Calu3 (cell line): Measurements from ENCODE around the gene CCIN. TPM values are rescaled to one million over a fixed set of nuclear protein-coding genes. Genes with fewer than 3 reads are reported as not detected.

ENCODE experiments used
- BruUV-seq: library from RNA; stranded (reverse); fragments of 400-500 nt; replicated peaks from 2 replicates; lab custom pipeline; 2021; lab: Mats Ljungman, UMichigan
- CTCF ChIA-PET: fragments of 300-600 bp; sonication (Branson Sonifier 250); formaldehyde crosslinking; loops from one replicate; lab custom pipeline; 2022; ENCODE audit warnings: antibody characterized with exemption; lab: Charles Lee
- DNase-seq: peaks from one replicate; pipeline ENCODE4 v3.0.0; 2022
- H3K27ac Mint-ChIP-seq: one replicate; pipeline ENCODE4 v1.8.0; 2022; ENCODE audit warnings: mixed read lengths; ENCODE audit not compliant: unreplicated experiment
- H3K27me3 Mint-ChIP-seq: one replicate; pipeline ENCODE4 v1.8.0; 2022; ENCODE audit warnings: mixed read lengths; ENCODE audit not compliant: unreplicated experiment
- H3K36me3 Mint-ChIP-seq: one replicate; pipeline ENCODE4 v1.8.0; 2022; ENCODE audit warnings: mild to moderate bottlenecking, moderate library complexity, mixed read lengths; ENCODE audit not compliant: insufficient read depth, unreplicated experiment
- H3K4me1 Mint-ChIP-seq: one replicate; pipeline ENCODE4 v1.8.0; 2022; ENCODE audit warnings: mild to moderate bottlenecking, low read depth, mixed read lengths; ENCODE audit not compliant: unreplicated experiment
- H3K4me3 Mint-ChIP-seq: one replicate; pipeline ENCODE4 v1.8.0; 2022; ENCODE audit warnings: mild to moderate bottlenecking, low read depth, moderate library complexity, mixed read lengths; ENCODE audit not compliant: unreplicated experiment
- H3K9me3 Mint-ChIP-seq: one replicate; pipeline ENCODE4 v1.8.0; 2022; ENCODE audit warnings: low read depth, mixed read lengths; ENCODE audit not compliant: unreplicated experiment
- intact Hi-C: fragments of 100-400 bp; cut with micrococcal nuclease; formaldehyde crosslinking; loops from one replicate; pipeline ENCODE4 v1.10.0; 2022; ENCODE audit not compliant: unreplicated experiment
- total RNA-seq: library from RNA; stranded (reverse); gene quantifications from 2 replicates; pipeline ENCODE4 v1.2.3, GENCODE V29; 2022
- TF ChIP-seq, protein P1 (sequence below): fragments of 200-600 bp; IDR thresholded peaks from one replicate; pipeline ENCODE4 v1.8.0; 2022; ENCODE audit warnings: antibody characterized with exemption; ENCODE audit not compliant: unreplicated experiment

CCIN gene
- total RNA-seq, 1 experiment from 2014 or later, result not detected

DNA sequence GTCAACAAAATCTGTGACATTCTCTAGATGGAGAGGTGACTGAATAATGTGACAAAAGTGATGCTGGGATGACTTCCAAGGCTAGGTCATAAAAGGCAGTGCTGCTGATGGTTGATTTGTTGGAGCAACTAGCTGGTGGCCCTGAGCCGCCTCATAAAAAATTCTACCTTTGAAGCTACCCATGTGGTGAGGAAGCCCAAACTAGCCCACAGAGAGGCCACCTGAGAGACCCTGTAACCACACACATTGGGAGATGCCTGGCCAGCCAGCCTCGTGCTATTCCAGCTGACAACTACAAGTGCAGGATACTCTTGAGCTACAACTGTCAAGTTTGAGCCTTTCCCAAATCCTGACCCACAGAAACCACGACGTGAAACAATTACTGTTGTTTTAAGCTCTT, 44.2 kb downstream of the CCIN start:
- no peak overlapping the region for H3K4me3 Mint-ChIP-seq
- no peaks in the 10 kb centered on the region for H3K9me3 Mint-ChIP-seq
- no peak overlapping the region for H3K27ac Mint-ChIP-seq
- no peak for DNase-seq
- intact Hi-C loops, result no loop called here
- no TSS peak for BruUV-seq
- CTCF ChIA-PET, result no interaction called here
- H3K27me3 Mint-ChIP-seq, result no peaks in the 10 kb centered on the region
- no peaks in the 10 kb centered on the region for H3K4me1 Mint-ChIP-seq
- TF ChIP-seq, protein P1, sequence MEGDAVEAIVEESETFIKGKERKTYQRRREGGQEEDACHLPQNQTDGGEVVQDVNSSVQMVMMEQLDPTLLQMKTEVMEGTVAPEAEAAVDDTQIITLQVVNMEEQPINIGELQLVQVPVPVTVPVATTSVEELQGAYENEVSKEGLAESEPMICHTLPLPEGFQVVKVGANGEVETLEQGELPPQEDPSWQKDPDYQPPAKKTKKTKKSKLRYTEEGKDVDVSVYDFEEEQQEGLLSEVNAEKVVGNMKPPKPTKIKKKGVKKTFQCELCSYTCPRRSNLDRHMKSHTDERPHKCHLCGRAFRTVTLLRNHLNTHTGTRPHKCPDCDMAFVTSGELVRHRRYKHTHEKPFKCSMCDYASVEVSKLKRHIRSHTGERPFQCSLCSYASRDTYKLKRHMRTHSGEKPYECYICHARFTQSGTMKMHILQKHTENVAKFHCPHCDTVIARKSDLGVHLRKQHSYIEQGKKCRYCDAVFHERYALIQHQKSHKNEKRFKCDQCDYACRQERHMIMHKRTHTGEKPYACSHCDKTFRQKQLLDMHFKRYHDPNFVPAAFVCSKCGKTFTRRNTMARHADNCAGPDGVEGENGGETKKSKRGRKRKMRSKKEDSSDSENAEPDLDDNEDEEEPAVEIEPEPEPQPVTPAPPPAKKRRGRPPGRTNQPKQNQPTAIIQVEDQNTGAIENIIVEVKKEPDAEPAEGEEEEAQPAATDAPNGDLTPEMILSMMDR, result no peak
- H3K36me3 Mint-ChIP-seq, result peaks cover 29% of the 10 kb centered on the region

DNA sequence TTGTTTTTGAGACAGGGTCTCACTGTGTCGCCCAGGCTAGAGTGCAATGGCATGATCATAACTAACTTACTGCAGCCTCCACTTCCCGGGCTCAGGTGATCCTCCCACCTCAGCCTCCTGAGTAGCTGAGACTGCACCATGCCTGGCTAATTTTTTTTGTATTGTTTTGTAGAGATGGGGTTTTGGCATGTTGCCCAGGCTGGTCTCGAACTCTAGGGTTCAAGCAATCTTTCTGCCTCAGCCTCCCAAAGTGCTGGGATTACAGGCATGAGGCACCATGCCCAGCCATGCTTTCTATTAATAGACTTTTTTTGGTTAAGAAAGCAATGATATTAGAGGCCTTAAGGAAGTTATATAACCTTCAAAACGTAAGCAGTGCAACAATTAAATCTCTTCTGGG, 44.8 kb downstream of the CCIN start:
- intact Hi-C loops, result no loop called here
- no peak for DNase-seq
- CTCF ChIA-PET, result no interaction called here
- H3K4me1 Mint-ChIP-seq, result no peaks in the 10 kb centered on the region
- no peak overlapping the region for H3K4me3 Mint-ChIP-seq
- H3K27ac Mint-ChIP-seq, result no peak overlapping the region
- TF ChIP-seq, protein P1, result no peak
- H3K27me3 Mint-ChIP-seq, result no peaks in the 10 kb centered on the region
- no TSS peak for BruUV-seq
- peaks cover 35% of the 10 kb centered on the region for H3K36me3 Mint-ChIP-seq
- H3K9me3 Mint-ChIP-seq, result no peaks in the 10 kb centered on the region

DNA sequence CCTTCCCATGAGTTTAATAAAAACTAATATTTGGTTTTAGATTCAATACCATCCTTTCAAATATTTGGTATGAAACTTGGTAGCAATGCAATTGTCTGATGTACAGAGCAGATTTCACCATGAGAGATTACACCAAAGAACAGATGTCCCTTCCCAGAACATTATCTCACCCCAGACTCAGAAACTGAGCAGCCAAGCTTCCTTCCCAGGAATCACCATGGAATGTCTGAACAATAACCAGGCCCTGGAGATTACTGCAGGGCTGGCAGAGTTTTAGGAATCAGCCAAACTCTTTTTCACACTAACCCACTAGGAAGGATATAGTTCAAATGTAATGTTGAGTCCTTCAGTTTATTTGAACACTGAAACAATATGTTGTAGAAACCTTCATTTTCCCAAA, 45.4 kb downstream of the CCIN start:
- Mint-ChIP-seq H3K4me3 (no peak overlapping the region), H3K36me3 (peaks cover 40% of the 10 kb centered on the region), H3K27me3 (no peaks in the 10 kb centered on the region), H3K4me1 (no peaks in the 10 kb centered on the region), H3K9me3 (no peaks in the 10 kb centered on the region), H3K27ac (no peak overlapping the region)
- intact Hi-C loops, result no loop called here
- DNase-seq, result no peak
- TF ChIP-seq, protein P1, result no peak
- BruUV-seq, result no TSS peak
- CTCF ChIA-PET, result no interaction called here

DNA sequence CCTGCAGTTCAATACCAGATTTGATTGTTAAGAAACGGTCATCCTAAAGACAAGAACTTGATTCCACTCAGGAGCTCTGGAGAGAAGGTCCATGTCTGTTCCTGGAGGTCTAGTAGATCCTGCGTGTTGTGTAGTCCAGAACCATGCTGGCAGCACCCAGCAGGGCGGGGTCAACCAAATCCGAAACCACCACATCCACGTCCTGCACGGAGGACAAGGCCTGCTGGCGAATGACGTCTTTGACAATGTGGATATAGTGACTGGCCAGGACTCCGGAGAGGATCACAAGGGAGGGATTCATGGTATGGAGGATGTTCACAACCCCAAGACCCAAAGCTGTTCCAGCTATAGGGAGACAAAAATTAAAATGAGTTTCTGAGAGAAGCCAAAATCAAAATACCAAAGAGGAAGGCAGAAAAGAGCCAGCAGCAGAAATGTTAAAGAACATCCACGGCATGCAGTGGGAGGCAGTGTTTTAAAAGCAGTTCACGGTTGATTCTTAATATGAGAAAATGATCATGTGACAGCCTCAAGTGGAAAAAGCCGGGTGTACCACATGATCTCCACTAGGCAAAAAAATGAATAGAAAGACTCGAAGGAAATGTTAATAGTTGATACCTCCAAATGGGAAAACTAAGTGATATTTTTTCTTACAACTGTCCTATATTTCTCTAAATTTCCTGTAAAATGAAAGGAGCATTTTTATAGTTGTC, 48.2 kb downstream of the CCIN start:
- CTCF ChIA-PET, result no interaction called here
- DNase-seq, result no peak
- peaks cover 40% of the 10 kb centered on the region for H3K36me3 Mint-ChIP-seq

More for the DNA sequence above, 48.2 kb downstream of the CCIN start:
- Mint-ChIP-seq H3K9me3 (no peaks in the 10 kb centered on the region), H3K4me1 (no peaks in the 10 kb centered on the region), H3K27me3 (no peaks in the 10 kb centered on the region), H3K4me3 (no peak overlapping the region), H3K27ac (no peak overlapping the region)
- intact Hi-C loops, result no loop called here
- no TSS peak for BruUV-seq
- TF ChIP-seq, protein P1, result no peak
